ENCODE results near the gene NUP188.

The NUP188 gene

GRCh38 chr9:129042016-129042415, 94.5 kb downstream of the NUP188 start:
- TF ChIP-seq CTCF (IDR thresholded peaks at IDR 0.05) = no peak
- Histone ChIP-seq H3K4me3 (ENCODE audit: low read depth in 1 of 2, low read length in 1 of 2) (no peak overlapping the region), H3K4me1 (ENCODE audit: control insufficient read depth in 1 of 2, insufficient read depth in 1 of 2, low read depth in 1 of 2, low read length in 1 of 2) (peaks cover 12 to 13% of the 10 kb centered on the region in 2 experiments), H3K27ac (no peak overlapping the region), H3K9me3 (no peaks in the 10 kb centered on the region), H3K36me3 (peaks cover 54% of the 10 kb centered on the region), H3K27me3 (no peaks in the 10 kb centered on the region)

GRCh38 chr9:129052592-129052991, 105.1 kb downstream of the NUP188 start:
- H3K4me3 ChIP-seq (ENCODE audit: low read depth in 1 of 2, low read length in 1 of 2) = no peak overlapping the region
- H3K27ac ChIP-seq = no peak overlapping the region
- no peaks in the 10 kb centered on the region for H3K4me1 ChIP-seq (ENCODE audit: control insufficient read depth in 1 of 2, insufficient read depth in 1 of 2, low read depth in 1 of 2, low read length in 1 of 2)
- no peak for TF ChIP-seq CTCF (IDR thresholded peaks at IDR 0.05)
- H3K36me3 ChIP-seq = peaks cover 81% of the 10 kb centered on the region
- no peaks in the 10 kb centered on the region for H3K9me3 ChIP-seq
- no peaks in the 10 kb centered on the region for H3K27me3 ChIP-seq

GRCh38 chr9:129053020-129053419, 105.5 kb downstream of the NUP188 start:
- TF ChIP-seq CTCF (IDR thresholded peaks at IDR 0.05) = no peak
- Histone ChIP-seq H3K27me3 (no peaks in the 10 kb centered on the region), H3K9me3 (no peaks in the 10 kb centered on the region), H3K27ac (no peak overlapping the region), H3K4me3 (ENCODE audit: low read depth in 1 of 2, low read length in 1 of 2) (no peak overlapping the region), H3K4me1 (ENCODE audit: control insufficient read depth in 1 of 2, insufficient read depth in 1 of 2, low read depth in 1 of 2, low read length in 1 of 2) (peaks cover 1 to 3% of the 10 kb centered on the region in 2 experiments), H3K36me3 (peaks cover 77% of the 10 kb centered on the region)

GRCh38 chr9:129054163-129054851, 106.8 kb downstream of the NUP188 start:
- H3K4me3 ChIP-seq (ENCODE audit: low read depth in 1 of 2, low read length in 1 of 2) = no peak overlapping the region
- H3K36me3 ChIP-seq = peaks cover 67% of the 10 kb centered on the region
- no peak for TF ChIP-seq CTCF (IDR thresholded peaks at IDR 0.05)
- no peaks in the 10 kb centered on the region for H3K27me3 ChIP-seq
- H3K27ac ChIP-seq = no peak overlapping the region
- peaks cover 4% of the 10 kb centered on the region in 2 experiments for H3K4me1 ChIP-seq (ENCODE audit: control insufficient read depth in 1 of 2, insufficient read depth in 1 of 2, low read depth in 1 of 2, low read length in 1 of 2)
- no peaks in the 10 kb centered on the region for H3K9me3 ChIP-seq
